Kasumi-1 (cell line): ENCODE results near the gene MITF.

Source experiments
- DNase-seq, 2 experiments: peaks; one replicate each; lab custom pipeline; 2025; lab: John Stamatoyannopoulos, UW

The MITF gene

DNA sequence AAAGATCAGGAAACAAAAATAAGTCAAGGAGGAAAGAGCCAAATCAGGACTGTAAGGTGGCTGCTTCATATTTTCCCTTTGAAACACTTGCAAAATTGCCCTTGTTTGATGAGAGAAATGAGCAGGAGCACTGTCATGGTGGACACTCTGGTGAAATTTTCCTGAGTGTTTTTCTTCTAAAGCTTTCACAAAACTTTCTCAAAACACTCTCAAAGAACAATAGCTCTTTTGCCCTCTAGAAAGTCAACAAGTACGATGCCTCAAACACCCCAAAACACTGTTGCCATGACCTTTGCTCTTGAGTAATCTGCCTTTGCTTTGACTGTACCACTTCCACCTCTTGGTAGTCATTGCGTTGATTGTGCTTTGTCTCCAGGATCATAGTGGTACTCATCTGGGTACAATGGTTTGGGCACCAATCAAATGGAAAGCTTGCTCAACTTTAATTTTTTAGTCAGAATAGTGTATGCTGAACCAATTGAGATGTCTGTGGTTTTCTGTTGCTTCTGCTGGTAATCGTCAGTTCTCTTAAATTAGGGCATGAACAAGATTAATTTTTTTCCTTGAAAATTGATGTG, 13.2 kb upstream of the MITF start:
- no peak for DNase-seq

- no peak for DNase-seq
Measured at GRCh38 chr3:69729147-69729919, 9.9 kb upstream of the MITF start.

DNA sequence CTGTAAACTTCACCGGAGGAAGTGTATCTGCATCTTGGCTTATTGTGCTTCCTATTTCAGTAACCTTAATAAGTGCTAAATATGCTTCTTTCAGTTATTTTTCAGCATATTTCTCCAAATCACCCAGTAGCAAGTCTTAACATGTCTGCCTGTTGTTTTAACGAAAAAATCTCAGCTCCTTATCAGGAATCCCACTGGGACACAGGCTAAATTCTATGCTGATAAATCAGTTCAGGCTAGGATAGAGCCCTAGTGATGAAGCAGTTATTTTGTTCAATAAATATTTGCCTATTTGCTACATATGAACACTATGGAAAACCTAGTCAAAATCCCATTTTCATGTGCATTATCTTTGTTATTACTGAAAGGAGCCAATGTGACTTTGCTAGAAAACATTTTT, 8.2 kb upstream of the MITF start:
- DNase-seq = no peak

DNA sequence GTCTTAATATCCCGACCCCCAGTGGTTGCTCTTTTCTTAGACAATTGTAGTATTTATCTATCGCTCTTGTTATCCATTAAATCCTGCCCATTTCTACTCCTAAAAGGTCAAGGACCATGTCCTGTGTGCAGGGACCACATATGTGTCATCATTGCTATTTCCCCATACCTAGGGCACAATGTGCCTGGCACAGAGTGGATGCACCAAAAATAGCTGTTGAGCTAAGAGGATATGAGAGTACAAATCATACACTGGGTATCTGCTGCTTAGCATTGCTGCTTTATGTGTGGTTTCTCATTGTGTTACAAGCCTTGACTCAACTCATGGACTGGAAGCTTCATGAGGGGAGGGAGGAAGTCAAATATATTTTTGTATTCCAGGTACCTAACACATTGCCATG, 3.4 kb upstream of the MITF start:
- DNase-seq = no peak

DNA sequence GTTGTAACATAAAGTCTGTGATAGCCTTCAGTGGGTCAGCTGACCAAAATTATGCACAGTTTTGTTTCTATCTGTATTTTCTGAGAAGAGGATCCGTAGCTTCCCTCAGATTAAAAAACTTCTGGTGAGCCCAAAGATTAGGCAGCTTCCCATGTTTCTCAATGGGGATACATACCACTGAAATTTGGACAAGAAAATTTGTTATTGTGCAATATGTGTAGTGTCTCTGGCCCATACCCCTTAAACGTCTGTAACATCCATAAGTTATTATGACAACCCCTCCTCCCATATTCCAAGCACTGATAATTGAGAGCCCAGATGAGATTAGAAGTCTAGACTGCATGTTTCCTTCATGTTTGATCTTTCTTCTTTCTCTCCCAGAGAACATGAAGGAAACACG, 1.9 kb upstream of the MITF start:
- no peak for DNase-seq

DNA sequence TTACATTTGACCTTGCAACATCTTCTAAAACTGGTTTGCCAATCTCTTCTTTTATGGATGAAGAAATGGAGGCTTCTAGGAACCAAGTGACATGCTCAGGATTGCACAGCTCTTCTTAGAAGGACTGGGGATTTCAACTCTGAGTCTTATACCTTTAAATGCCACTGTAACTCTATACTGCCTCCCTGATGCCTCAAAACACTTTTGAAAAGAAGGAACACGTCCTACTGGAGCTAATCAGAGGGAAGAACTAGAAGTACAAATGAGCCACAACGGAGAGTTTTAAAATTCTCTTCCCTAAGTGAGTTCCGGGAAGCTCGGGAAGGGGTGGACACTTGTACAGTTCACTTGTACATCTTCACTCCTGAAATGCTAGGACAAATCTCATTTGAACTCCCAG, 949 bp upstream of the MITF start:
- DNase-seq = peak; percentile 71 to 72

DNA sequence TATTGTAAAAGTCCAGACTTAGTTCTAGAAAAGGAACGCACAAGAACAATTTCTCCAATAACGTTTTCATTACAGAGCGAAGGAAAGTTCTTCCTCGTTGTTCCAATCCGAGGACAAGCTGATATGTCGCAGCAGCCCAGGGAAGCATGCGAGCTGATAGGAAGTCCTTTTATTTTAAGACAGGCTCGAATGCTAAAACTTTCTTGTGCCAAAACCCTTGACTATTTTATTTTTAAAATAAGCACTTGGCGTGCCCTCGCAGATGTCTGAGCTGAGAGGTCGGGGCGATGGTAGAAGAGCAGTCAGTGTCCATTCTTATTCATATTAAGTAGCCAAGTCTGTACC, 433 bp upstream of the MITF start:
- no peak for DNase-seq

DNA sequence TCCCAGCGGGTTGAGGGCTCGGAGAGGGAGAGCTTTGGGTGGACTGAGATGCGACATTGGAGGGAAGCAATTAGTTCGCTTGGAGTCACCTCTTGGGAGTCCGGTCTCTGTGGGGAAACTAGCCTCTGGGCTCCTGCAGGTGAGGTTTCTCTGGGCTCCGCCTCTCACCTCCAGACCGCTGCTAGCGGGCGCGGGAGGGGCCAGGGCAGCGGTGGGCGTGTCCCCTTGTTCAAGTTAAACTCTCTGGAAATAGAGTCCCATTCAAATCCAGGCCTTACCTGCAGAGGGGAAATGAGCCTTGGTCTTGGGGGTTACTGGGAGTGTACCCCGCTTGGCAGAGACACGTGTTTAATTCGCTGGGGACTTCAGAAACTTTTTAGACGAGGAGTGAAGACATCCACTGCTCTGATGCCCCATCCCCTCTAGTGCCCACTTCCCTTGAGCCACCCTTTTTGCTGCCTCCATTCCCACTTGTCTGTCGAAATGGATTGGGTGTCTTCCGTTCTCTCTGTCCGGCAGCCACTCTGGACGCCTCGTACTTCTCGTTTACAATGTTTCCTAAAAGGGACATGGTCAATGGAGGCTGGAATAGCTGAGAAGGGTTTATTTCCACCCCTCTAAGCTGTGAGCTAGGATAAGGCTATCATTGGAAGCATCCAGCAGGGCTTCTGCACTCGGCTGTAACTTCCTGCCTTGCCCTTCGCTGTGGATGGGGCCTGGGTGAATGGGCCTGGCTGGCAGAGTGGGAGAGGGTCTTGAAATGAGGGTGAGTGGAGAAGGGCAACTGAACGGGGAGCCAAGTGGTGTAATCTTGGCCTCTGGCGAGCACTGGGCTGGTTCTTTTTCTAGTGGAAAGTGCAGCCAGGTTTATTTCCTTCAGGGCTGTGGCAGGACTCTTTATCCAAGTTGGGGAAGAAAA, 1.1 kb downstream of the MITF start:
- no peak for DNase-seq

- no peak for DNase-seq
Measured at GRCh38 chr3:69741032-69741767, 1.9 kb downstream of the MITF start.

- no peak for DNase-seq
Measured at GRCh38 chr3:69742391-69742790, 3.1 kb downstream of the MITF start.

DNA sequence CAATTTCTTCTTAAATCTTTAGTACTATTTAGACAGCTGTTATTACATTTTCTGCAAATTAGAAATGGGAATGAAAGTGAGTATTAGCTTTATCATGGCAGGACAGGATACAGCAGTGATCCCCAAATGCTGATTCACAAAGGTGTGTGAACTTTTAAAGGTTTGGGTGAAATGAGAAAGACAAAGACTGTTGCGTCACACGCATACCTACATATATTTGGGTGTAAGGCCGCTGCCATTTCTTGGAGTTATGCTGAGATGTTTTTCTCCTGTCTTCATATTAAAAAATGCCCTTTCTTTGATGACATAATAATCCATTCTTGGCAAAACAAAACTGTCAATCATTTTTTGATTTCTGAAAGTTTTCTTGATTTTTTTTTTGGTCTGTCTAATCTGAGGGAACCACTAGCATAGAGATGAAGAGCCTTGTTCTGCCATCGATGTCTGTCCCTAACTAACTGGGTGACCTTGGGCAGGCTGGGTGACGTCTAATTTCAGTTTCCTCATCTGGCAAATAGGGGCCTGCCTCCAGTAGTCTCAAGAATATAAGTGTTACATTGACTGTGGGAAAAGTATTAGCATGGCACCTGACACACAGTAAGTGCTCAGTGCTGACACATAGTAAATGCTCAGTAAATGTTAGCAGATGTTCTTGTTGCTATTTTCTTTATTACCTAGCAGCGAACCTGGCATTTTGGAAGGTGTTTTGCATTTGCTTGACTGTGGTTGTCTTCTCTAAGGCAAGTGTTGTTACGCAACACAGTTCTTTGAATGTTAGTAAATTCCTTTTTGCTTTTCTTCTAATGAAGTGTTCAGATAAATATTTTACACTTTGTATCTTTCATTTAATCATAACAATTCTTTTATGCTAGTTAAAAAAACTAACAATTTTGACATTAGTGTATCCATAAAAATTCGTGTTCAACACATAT, 5.0 kb downstream of the MITF start:
- no peak for DNase-seq

- no peak for DNase-seq
Measured at GRCh38 chr3:69745505-69745904, 6.2 kb downstream of the MITF start.

- DNase-seq = no peak
Measured at GRCh38 chr3:69746119-69746518, 6.9 kb downstream of the MITF start.

GRCh38 chr3:69747511-69748258, 8.4 kb downstream of the MITF start:
- no peak for DNase-seq

GRCh38 chr3:69748503-69748902, 9.2 kb downstream of the MITF start:
- DNase-seq = no peak

DNA sequence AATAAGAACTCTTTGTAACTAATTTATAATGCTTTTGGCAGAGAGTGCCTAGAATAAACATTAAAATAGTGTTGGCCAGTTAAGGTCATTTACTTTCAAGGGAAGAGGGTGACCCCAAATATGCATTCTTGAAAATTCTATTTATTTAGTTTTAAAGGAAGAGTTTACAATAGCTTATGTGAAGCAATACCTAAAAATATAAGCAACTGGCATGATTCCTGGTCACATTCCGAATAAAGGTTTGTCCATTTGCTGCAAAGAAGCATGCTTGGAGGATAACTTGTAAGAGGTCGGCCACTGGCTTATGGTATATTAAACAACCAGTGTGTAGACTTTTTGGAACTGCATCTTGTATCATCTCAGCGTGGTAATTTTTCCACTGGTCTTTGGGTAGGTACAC, 10.2 kb downstream of the MITF start:
- no peak for DNase-seq

DNA sequence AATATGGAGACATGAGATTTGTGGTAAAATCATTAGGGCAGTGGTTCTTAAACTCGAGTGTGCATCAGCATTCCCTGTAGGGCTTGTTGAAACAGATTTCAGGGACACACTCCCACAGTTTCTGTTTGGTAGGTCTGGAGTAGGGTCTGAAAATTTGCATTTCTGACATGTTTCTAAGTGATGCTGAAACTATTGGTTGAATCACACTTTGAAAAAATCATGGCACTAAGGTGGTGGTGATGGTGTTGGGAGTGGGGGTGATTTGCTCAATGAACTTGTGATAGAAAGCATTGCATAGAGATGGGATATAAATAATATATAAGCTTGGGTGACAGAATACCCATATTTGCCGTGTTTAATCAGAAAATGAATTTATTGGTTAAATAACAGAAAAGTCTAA, 11.3 kb downstream of the MITF start:
- no peak for DNase-seq

- no peak for DNase-seq
Measured at GRCh38 chr3:69751074-69751476, 11.8 kb downstream of the MITF start.

DNA sequence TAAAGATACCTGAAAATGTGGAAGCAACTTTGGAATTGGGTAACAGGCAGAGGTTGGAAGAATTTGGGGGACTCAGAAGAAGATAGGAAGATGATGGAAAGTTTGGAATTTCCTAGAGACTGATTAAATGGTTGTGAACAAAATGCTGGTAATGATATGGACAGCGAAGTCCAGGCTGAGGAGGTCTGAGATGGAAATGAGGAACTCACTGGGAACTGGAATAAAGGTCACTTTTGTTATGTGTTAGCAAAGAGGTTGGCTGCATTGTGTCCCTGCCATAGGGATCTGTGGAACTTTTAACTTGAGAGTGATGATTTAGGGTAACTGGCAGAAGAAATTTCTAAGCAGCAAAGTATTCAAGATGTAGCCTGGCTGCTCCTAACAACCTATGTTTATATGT, 13.0 kb downstream of the MITF start:
- DNase-seq = no peak

GRCh38 chr3:69753179-69753775, 14.0 kb downstream of the MITF start:
- DNase-seq = no peak
